NCI-H526 (cell line): ENCODE data around the gene RYR1.
"Not testable (repeated sequence)": the region's sequence is repeated elsewhere in the genome, so short reads cannot be mapped to it uniquely, and the experiment has no call there.

Experiments
- DNase-seq, 2 experiments: peaks; one replicate each; lab custom pipeline; 2025; lab: John Stamatoyannopoulos, UW

RYR1 gene

DNA sequence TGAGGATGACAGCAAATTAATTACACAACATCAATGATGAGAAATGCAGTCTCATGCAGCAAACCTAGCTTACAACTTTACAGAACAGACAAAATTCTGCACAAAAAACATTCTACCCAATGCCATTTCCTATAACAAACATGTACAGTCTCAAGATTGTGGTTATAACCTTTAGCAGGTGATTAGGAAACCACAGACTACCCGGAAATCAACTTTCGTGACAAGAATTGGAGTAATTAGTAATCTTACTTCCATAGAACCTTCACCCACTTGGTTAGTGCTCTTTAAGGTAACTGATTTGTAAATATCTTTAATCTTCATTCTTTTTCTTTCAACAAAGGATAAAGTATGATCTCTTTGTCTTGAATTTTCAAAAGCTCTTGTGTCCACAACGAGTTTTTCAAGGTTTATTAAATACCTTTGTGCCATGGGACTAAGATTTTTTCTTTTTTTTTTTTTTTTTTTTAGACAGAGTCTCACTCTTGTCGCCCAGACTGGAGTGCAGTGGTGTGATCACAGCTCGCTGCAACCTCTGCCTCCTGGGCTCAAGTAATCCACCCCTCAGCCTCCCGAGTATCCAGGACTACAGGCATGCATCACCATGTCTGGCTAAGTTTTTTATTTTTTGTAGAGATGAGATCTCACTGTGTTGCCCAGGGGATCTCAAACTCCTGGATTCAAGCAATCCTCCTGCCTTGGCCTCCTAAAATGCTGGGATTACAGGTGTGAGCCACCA, 105.5 kb downstream of the RYR1 start:
- DNase-seq = no peak

DNA sequence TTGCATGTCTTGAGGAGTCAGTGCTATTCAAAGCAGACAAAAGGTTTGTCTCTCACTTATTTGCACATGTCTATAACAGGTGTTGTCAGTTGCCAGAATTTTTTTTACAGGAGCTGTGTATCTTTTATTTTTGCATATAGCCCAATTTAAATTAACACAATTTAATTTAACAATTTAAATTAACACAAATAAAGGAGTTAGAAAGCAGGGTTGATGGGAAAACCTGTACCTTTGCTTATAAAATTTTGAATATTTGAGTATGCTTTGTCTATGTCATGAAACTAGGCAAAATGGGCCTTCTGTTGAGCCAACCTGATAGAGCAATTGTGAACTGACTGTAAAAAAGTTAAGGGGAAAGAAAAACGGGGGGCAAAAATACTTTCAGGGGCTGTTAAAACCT, 106.3 kb downstream of the RYR1 start:
- no peak for DNase-seq

GRCh38 chr19:38542040-38542439, 108.5 kb downstream of the RYR1 start:
- no peak for DNase-seq

GRCh38 chr19:38543286-38543806, 109.9 kb downstream of the RYR1 start:
- no peak for DNase-seq

DNA sequence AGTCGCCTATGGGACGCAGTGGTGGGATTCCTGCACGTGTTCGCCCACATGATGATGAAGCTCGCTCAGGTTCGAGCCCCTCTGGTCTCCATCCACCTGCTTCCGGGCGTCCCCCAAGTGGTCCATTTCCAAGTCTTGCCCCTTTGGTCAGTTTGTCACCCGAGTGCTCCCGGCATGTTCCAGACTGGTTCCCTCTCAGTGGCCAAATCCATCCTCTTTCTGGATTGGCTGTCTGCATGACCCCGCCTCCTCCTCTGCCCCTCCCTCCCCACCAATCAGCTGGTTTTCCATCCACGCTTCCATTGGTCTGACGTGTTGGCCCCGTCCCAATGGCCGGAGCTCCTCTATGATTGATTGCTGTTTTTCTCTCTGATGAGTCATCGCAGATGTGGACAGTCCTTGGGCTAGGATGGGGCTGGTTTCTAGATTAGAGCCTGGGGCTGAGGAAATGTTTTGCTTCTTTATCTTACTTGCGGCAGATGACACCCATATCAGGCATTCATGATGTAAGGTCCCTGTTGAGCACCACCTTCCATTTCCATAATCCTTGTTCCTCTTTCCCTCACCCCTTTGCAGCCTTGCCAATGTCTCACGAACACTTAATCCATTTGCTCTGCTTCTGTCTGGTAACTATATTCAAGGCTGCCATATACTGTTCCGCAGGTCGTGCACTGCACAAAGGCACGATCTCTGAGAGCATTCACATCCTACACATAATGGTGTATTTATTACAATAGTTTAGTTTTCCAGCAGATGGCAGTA, 110.5 kb downstream of the RYR1 start:
- peak; percentile 67 to 88 for DNase-seq

DNA sequence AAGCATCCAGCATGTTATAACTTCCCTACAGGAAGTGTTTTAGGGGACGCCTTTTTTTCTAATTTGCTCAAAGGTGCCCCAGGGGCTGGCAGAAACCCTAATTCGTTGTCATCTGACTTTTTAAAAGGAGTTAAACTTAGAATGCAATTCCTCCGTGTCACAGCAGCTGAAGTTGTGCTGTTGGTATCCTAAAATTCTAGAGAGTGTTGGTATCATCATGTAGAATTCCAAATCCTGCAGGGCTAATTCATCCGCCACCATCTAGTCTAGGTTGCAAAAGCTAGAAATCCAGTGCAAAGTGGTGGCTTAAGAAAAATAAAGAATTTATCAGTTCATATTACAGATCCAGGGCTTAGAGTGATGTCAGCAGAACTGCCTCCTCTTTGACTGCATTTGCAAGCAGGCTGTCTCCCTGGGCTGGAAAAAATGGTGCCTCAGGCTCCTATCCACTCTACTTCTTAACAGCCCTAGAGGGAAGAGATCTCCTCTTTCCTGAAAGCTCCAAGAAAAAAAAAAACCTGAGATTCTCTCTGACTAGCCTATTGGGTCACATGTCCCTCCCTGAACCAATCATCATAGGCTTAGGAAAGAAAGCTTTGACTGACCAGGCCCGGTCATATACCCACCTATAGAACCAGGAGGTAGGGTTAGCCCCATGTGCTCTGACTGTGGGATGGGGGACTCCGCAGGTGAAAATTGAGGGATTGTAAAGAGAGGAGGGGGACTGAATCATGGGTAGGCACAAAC, 111.3 kb downstream of the RYR1 start:
- no peak for DNase-seq

DNA sequence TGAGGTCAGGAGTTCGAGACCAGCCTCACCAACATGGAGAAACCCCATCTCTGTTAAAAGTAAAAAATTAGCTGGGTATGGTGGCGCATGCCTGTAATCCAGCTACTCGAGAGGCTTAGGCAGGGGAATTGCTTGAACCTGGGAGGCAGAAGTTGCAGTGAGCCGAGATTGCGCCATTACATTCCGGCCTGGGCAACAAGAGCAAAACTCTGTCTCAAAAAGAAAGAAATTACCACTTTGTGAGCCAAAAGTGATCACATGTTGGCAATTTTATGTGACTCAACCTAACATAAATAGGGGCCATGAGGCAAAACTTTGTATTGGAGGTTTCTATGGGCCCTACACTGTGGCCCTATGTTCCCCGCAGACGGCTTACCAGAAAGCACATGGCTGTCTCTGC, 112.1 kb downstream of the RYR1 start:
- no peak for DNase-seq

DNA sequence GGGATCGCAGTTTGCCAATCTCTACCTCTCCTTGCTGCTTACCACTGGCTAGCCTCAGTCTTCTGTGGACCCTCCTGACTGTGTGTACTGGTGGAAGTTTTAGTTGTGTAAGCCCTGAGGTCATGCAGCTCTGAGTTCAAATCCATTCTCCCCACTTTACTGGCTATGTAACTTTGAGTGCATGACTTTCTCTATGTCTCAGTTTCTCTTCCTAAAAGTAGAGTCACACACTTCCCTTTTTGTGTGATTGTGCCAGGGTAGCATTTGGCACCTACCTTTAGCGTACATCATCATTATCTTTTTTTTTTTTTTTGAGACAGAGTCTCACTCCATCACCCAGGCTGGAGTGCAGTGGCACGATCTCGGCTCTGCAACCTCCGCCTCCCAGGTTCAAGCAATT, 113.9 kb downstream of the RYR1 start:
- no peak for DNase-seq

DNA sequence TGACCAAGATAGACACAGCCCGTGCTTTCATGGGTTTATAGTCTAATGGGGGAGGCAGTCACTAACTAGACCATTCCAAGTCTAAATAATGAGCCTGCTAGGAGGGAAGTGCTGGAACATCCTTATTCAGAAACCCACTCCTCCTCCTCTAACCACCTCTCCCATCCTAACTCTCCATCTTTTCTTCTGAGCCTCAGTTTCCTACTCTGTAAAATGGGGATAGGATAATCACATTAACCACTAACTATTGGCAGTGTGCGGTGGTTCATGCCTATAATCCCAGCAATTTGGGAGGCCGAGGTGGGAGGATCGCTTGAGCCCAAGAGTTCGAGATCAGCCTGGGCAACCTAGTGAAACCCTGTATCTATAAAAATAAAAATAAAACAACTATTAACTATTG, 115.6 kb downstream of the RYR1 start:
- no peak for DNase-seq

DNA sequence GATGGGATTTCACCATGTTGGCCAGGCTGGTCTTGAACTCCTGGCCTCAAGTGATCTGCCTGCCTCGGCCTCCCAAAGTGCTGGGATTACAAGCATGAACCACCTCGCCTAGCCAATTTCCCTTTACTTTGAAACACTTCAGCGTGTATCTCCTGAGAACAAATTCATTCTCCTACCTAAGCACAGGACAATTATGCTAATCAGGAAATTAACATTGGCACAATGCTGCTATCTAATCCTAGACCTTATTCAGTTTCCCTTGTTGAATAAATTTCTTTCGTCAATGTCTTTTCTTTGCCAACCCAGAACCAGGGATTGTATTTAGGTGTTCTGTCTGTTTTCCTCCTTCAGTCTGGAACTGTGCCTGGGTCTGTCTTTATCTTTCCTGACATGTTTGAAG, 116.5 kb downstream of the RYR1 start:
- no peak for DNase-seq

GRCh38 chr19:38550376-38550775, 116.9 kb downstream of the RYR1 start:
- no peak for DNase-seq

- no peak for DNase-seq
These were observed 117.9 kb downstream of the RYR1 start for GRCh38 chr19:38551450-38551813.

DNA sequence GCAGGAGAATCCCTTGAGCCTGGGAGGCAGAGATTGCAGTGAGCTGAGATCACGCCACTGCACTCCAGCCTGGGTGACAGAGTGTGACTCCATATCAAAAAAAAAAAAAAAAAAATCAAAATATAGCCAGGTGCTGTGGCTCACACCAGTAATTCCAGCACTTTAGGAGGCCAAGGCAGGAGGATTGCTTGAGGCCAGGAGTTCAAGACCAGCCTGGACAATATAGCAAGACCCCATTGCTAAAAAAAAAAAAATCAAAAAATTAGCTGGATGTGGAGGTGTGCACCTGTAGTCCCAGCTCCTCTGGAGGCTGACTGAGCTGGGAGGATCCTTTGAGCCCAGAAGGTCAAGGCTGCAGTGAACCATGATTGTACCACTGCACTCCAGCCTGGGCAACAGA, 119.7 kb downstream of the RYR1 start:
- DNase-seq = not testable (repeated sequence)

- DNase-seq = no peak
These were observed 121.2 kb downstream of the RYR1 start for GRCh38 chr19:38554676-38555141.

DNA sequence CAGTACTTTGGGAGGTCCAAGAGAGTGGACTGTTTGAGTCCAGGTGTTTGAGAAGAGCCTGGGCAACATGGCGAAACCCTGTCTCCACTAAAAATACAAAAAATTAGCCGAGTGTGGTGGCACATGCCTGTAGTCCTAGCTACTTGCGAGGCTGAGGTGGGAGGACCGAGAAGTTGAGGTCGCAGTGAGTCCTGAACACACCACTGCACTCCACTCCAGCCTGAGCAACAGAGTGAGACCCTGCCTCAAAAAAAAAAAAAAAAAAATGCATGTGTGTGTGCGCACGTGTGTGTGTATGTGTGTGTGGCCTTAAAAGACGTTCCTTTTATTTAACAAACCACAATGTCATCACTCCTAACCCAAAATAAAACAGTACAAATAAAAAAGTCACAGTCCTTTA, 121.7 kb downstream of the RYR1 start:
- DNase-seq = no peak

- no peak for DNase-seq
These were observed 123.2 kb downstream of the RYR1 start for GRCh38 chr19:38556521-38557174.

DNA sequence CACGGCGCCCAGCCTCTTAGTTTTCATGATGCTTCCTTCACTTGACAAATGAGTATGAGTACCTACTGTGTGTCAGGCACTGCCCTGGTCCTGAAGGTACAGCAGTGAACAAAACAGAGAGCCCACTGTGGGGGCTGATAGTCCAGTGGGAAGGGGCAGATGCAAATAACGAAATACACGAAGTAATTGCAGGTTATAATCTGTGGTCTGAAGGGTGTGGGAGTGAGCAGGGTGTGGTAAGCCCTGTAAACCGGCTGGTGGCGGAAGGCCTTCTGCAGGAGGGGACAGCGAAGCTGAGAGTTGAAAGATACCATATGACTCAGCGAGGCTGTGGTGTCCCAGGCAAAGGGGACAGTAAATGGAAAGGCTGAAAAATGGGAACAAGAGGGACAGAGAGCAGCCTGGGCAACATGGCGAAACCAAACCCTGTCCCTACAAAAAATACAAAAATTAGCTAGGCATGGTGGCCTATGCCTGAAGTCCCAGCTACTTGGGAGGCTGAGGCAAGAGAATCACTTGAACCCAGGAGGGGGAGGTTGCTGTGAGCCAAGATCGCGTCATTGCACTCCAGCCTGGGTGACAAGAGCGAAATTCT, 123.8 kb downstream of the RYR1 start:
- DNase-seq = no peak

DNA sequence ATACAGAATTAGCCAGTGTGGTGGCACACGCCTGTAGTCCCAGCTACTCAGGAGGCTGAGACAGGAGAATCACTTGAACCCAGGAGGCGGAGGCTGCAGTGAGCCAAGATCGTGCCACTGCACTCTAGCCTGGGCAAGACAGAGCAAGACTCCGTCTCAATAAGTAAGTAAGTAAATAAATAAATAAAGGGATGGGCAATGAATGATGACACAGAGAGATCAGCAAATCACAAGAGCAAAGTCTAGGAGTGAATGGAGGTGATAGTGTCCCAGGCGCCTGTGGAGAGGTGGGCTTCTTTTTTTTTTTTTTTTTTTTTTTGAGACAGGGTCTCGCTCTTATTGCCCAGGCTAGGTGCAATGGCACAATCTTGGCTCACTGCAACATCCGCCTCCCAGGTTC, 125.4 kb downstream of the RYR1 start:
- DNase-seq = not testable (repeated sequence)

DNA sequence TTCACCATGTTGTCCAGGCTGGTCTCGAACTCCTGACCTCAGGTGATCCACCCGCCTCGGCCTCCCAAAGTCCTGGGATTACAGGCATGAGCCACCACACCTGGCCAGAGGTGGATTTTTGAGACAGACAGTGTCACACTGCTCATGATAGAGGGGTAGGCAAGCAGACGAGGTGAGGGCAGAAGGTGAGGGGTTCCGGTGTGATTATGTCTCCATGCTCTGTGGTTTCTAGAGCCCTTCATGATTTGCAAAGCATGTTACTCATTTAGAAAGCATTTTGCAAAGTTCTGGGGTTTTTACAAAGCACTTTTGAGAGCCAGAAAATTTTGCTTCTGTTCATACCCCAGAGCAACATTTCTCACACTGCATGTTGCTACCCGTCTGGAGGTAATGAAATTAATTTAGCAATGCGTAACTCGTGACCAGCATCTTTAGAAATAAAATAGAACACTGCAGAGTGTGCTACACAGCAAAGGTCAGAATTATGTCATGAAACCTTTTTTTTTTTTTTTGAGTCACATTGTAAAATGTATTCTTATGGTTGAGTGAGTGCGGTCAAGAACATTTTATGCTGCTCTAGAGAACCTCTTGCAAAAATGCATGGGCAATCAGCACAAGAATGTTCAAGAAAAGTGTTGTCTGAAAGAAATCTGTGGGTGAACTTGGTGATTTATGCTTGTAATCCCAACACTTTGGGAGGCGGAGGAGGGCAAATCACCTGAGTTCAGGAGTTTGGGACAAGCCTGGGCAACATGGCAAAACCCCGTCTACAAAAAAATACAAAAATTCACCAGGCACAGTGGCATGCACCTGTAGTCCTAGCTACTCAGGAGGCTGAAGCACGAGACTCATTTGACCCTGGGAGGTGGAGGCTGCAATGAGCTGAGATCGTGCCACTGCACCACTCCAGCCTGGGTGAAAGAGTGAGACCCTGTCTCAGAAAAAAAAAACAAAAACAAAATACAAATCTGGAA, 126.2 kb downstream of the RYR1 start:
- DNase-seq = no peak

DNA sequence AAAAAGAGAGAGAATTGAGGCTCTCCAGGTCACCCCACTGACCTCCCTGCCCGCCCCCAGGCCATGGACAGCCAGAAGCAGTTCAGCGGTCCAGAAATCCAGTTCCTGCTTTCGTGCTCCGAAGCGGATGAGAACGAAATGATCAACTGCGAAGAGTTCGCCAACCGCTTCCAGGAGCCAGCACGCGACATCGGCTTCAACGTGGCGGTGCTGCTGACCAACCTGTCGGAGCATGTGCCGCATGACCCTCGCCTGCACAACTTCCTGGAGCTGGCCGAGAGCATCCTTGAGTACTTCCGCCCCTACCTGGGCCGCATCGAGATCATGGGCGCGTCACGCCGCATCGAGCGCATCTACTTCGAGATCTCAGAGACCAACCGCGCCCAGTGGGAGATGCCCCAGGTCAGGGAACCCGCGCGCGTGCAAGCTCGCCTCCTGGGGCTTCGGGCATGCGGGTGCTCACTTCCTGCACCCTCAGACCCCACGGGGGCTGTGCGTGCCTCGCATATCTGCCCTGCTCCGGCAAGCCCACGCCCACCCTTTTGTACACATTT, 127.6 kb downstream of the RYR1 start:
- no peak for DNase-seq
